Measurements from ENCODE around the gene SERPINH1. TPM values are rescaled to one million over a fixed set of nuclear protein-coding genes. Genes with fewer than 3 reads are reported as not detected.

Gene SERPINH1
- total RNA-seq, 1 donor from 2014 or later: 229 TPM

DNA sequence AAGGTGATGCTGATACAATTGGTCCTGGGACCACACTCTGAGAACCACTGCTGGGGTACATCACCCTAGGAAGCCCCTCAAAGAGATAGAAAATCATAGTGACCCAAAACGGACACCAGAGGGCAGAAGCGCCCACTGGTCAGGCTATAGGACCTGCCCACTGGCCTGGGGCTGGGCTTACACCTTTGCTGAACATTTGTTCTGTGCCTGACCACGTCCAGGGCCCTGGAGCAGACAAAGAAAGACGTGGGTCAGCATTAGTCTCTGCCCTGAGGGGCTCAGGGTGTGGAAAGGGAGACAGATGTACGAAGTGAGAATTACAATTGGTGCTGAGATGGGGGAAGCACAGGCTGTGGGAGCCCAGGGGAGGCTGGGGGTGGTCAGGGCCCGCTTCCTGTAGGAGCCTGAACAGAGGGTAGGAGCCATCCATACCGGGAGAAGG lies 14.4 kb upstream of the SERPINH1 start:
- peak overlapping the region; percentile 15 for H3K4me3 Mint-ChIP-seq
- peak overlapping the region; percentile 80 for H3K27ac Mint-ChIP-seq
- TF ChIP-seq, protein P1, sequence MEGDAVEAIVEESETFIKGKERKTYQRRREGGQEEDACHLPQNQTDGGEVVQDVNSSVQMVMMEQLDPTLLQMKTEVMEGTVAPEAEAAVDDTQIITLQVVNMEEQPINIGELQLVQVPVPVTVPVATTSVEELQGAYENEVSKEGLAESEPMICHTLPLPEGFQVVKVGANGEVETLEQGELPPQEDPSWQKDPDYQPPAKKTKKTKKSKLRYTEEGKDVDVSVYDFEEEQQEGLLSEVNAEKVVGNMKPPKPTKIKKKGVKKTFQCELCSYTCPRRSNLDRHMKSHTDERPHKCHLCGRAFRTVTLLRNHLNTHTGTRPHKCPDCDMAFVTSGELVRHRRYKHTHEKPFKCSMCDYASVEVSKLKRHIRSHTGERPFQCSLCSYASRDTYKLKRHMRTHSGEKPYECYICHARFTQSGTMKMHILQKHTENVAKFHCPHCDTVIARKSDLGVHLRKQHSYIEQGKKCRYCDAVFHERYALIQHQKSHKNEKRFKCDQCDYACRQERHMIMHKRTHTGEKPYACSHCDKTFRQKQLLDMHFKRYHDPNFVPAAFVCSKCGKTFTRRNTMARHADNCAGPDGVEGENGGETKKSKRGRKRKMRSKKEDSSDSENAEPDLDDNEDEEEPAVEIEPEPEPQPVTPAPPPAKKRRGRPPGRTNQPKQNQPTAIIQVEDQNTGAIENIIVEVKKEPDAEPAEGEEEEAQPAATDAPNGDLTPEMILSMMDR (conservative IDR thresholded peaks at IDR 0.05): peak; percentile 96
- no peaks in the 10 kb centered on the region for H3K36me3 Mint-ChIP-seq
- no peaks in the 10 kb centered on the region for H3K9me3 Mint-ChIP-seq
- peaks cover 8% of the 10 kb centered on the region for H3K4me1 Mint-ChIP-seq (ENCODE audit: unreplicated experiment)
- peak; percentile 80 for DNase-seq (ENCODE audit: extremely low spot score, unreplicated experiment)
- no peaks in the 10 kb centered on the region for H3K27me3 Mint-ChIP-seq

DNA sequence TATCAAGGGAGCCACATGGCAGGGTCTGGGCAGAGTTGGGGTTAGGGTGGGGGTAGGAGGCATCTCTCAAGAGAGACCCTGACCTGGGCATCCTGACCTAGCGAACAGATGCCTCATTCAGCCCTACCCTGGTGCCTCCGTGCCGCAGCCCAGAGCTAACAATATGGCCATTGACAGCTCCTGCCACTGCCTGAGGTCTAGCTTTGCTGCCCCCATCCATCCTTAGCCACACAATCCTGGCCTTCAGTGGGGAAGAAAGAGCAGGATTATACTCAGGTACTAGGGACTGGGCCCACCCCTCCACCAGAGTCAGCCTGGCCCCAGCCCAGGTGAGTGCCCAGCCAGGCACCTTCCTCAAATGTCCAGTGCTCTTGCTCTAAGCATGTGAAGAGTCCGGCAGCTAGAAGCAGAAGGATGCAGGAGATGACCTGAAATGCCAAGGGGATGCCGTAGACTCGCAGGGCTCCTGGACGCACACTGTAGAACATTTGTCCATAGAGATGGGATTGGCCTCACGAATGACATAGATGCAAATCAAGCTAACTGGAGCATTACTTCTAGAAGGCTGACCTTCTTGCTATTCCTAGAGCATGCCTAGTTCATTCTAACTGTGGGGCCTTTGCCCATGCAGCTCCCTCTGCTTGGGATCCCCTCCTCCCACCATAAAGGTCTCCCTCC lies 13.3 kb upstream of the SERPINH1 start:
- Mint-ChIP-seq H3K27me3 (no peaks in the 10 kb centered on the region), H3K27ac (no peak overlapping the region)

DNA sequence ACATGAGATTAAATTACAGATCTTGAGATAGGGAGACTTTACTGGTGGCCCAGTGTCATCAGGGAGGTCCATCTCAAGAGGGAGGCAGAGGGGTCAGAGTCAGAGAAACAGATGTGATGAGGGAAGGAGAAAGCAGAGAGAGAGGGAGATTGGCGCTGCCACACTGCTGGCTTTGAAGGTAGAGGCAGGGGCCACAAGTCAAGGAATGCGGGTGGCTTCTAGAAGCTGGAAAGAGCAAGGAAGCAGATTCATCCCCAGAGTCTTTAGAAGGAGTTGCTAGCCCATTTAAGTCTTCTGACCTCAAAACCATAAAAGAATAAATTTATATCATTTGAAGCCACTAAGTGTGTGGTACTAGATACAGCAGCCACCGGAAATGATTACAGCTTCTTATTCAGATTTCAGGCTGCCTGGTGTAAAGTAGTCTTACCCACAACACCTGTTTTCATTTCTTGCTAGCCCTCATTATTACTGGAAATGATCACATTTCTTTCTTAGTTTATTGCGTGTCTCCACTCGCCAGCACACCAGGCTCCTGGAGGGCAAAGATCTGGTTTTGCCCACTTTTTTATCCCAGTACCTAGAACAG lies 12.6 kb upstream of the SERPINH1 start:
- Mint-ChIP-seq H3K27me3 (no peaks in the 10 kb centered on the region), H3K9me3 (no peaks in the 10 kb centered on the region), H3K36me3 (no peaks in the 10 kb centered on the region), H3K27ac (no peak overlapping the region), H3K4me3 (no peak overlapping the region), H3K4me1 (ENCODE audit: unreplicated experiment) (peaks cover 15% of the 10 kb centered on the region)
- no peak for DNase-seq (ENCODE audit: extremely low spot score, unreplicated experiment)
- TF ChIP-seq, protein P1 (conservative IDR thresholded peaks at IDR 0.05): no peak

More for the DNA sequence above, 13.3 kb upstream of the SERPINH1 start:
- no peak for DNase-seq (ENCODE audit: extremely low spot score, unreplicated experiment)
- no peaks in the 10 kb centered on the region for H3K36me3 Mint-ChIP-seq
- no peak overlapping the region for H3K4me3 Mint-ChIP-seq
- TF ChIP-seq, protein P1 (conservative IDR thresholded peaks at IDR 0.05): no peak
- peaks cover 8% of the 10 kb centered on the region for H3K4me1 Mint-ChIP-seq (ENCODE audit: unreplicated experiment)
- no peaks in the 10 kb centered on the region for H3K9me3 Mint-ChIP-seq

DNA sequence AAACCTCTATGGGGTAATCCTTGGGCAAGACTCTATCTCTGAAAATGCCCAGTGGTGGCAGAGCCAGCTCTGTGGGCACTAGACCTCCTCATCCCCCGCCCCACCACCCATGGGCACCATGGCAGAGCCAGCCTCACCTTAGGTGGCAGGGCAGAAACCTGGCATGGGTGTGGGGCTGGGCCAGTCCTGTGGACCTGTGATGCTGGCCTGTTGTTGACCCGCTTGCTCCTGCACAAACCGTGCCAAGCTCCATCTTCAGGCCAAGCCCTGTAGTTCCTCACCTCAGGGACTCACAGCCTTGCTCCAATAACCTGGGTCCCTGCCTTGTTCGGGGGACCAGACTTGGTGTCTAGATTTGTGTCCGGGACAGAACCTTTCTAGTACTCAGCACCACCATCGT lies 8.9 kb upstream of the SERPINH1 start:
- TF ChIP-seq, protein P1 (conservative IDR thresholded peaks at IDR 0.05): no peak
- no peaks in the 10 kb centered on the region for H3K27me3 Mint-ChIP-seq
- H3K4me3 Mint-ChIP-seq: no peak overlapping the region
- DNase-seq (ENCODE audit: extremely low spot score, unreplicated experiment): no peak
- H3K36me3 Mint-ChIP-seq: no peaks in the 10 kb centered on the region
- H3K27ac Mint-ChIP-seq: no peak overlapping the region
- H3K4me1 Mint-ChIP-seq (ENCODE audit: unreplicated experiment): peaks cover 24% of the 10 kb centered on the region
- H3K9me3 Mint-ChIP-seq: no peaks in the 10 kb centered on the region

DNA sequence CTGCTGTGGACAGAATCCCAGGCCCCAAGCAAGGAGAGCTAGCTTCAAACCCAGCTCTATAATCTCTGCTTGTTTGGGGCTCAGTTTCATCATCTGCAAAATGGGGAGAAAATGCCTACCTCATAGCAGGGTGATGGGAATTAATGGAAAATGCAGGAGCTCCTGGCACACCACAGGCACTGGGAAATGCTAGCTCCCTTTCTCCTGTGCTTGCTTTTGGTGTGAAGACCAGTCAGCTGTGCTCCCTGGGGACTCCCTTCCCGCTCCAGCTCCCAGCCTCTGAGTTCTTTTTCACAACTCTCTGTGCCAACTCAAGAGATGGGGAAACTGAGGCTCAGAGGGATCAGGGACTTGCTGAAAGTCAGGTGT lies 8.2 kb upstream of the SERPINH1 start:
- no peak for DNase-seq (ENCODE audit: extremely low spot score, unreplicated experiment)
- TF ChIP-seq, protein P1 (conservative IDR thresholded peaks at IDR 0.05): no peak
- Mint-ChIP-seq H3K36me3 (no peaks in the 10 kb centered on the region), H3K4me1 (ENCODE audit: unreplicated experiment) (peaks cover 28% of the 10 kb centered on the region), H3K27me3 (no peaks in the 10 kb centered on the region), H3K9me3 (no peaks in the 10 kb centered on the region), H3K27ac (peak overlapping the region; percentile 81), H3K4me3 (no peak overlapping the region)
